Measurements from ENCODE around the gene IRF2BPL. TPM values are rescaled to one million over a fixed set of nuclear protein-coding genes. Genes with fewer than 3 reads are reported as not detected.
A peak's percentile ranks its signal among the peaks of the same experiment; 100 is the strongest.

IRF2BPL gene
- 22.0 TPM for polyA plus RNA-seq (2012; ENCODE audit: low read depth, missing spikeins)

DNA sequence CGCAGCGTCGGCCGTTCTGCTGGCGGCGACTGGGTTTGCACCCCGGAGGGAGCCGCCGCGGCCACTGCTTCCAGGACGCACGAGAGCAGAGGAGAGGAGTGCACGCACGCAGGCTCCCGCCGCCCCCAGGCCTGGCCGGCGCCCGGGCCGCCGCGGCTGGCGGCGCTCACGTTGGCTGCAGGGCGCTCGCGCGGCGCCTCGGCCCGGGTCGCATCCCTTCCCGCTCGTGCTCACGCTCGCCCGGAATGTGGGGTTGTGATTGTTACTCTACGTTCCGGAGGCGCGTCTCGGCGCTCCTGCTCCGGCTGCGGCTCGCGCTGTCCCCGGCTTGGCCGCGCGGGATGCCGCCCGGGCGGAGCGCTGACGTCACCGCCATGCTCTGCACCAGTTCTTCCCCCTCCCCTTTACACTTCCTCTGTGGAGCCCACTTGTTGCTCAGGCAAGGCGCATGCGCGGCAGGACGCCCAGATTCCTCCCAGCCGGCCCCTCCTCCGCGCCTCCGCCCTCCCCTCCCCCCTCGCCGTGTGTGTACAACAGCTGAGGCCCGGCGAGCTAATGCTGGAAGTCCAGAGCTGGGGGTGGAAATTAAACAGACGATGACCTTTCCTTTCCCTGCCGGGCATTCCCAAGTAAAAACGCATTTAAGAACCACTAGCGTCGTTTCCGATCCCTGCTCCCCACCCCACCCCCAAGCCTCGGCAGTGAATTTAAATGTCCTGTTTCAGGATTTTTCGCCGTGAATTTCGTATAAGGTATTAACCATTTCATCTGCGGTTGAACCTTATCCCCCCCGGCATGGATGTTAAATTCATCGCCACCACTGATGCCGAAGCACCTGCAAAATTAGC, at the start of gene IRF2BPL:
Gene IRF2BPL (minus strand): TSS at position 325 of the 848 bp plus-strand sequence. CDS start 916 bp downstream, outside the sequence.
- peak; percentile 91 for DNase-seq (ENCODE audit: insufficient read length, low spot score)
- TF ChIP-seq POLR2AphosphoS5 (IDR thresholded peaks at IDR 0.05; ENCODE audit: low read depth, low read length) = peak; percentile 85
- no peak for TF ChIP-seq POU2F2 (IDR thresholded peaks at IDR 0.05; ENCODE audit: low read depth, low read length)
- no peak for TF ChIP-seq PAX5 (IDR thresholded peaks at IDR 0.05; ENCODE audit: insufficient read depth, low read length, severe bottlenecking)
- TF ChIP-seq SPI1 (IDR thresholded peaks at IDR 0.05; ENCODE audit: low read depth, low read length) = peak; percentile 88
- TF ChIP-seq TAF1 (IDR thresholded peaks at IDR 0.05; ENCODE audit: low read depth, low read length) = peak; percentile 72; the same call in 1 of the 2 replicates
- TF ChIP-seq POLR2A (IDR thresholded peaks at IDR 0.05; ENCODE audit: low read depth, low read length) = peak; percentile 86; the same call in 1 of the 2 replicates
- FAIRE-seq = peak; percentile 99

DNA sequence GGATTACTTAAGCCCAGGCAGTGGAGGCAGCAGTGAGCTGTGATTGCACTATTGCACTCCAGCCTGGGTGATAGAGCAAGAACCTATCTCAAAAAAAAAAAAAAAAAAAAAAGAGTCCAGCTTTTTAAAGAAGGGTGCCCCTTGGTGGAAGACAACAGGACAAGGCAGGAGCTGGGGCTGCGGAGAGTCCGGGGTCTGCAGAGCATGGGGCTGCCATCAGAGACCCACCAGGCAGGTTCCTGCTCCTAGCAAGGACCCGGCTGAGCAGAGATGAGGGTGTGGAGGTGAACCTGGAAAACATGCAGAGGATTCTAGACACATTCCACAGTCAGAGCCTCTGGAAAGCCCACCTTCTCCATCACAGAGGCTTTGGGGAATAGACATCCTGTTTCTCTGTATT, 48.5 kb upstream of the IRF2BPL start:
- TF ChIP-seq TAF1 (IDR thresholded peaks at IDR 0.05; ENCODE audit: low read depth, low read length) (no peak), PAX5 (IDR thresholded peaks at IDR 0.05; ENCODE audit: insufficient read depth, low read length, severe bottlenecking) (no peak), SPI1 (IDR thresholded peaks at IDR 0.05; ENCODE audit: low read depth, low read length) (no peak), POLR2AphosphoS5 (IDR thresholded peaks at IDR 0.05; ENCODE audit: low read depth, low read length) (no peak), POU2F2 (IDR thresholded peaks at IDR 0.05; ENCODE audit: low read depth, low read length) (no peak), POLR2A (IDR thresholded peaks at IDR 0.05; ENCODE audit: low read depth, low read length) (no peak)
- DNase-seq (ENCODE audit: insufficient read length, low spot score) = no peak
- FAIRE-seq = no peak

DNA sequence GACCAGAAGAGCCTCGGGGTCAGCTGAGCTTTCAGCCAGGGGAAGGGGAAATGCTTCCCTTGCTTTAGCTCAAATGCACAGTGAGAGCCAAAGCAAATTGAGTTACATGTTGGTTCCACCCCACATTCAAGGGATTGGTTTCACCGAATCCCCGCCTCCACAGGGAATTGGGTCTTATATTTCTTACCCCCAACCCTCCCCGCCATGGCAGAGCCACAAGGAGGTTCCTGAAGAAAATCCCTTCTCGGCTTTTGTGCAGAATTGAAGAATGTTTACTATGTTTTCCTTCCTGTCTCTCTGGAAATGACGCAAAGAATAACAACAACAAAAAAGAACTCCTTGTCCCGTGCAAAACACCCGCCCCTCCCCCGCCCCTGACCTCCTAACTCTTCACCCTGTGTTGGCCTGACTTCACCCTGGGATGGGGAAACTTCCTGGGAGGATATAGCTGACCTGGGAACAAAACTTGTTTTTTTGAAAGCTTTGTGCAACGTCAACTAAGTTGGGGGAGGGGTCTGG, 47.7 kb upstream of the IRF2BPL start:
- no peak for DNase-seq (ENCODE audit: insufficient read length, low spot score)
- no peak for FAIRE-seq
- TF ChIP-seq POLR2A (IDR thresholded peaks at IDR 0.05; ENCODE audit: low read depth, low read length) (no peak), SPI1 (IDR thresholded peaks at IDR 0.05; ENCODE audit: low read depth, low read length) (no peak), TAF1 (IDR thresholded peaks at IDR 0.05; ENCODE audit: low read depth, low read length) (no peak), PAX5 (IDR thresholded peaks at IDR 0.05; ENCODE audit: insufficient read depth, low read length, severe bottlenecking) (no peak), POLR2AphosphoS5 (IDR thresholded peaks at IDR 0.05; ENCODE audit: low read depth, low read length) (no peak), POU2F2 (IDR thresholded peaks at IDR 0.05; ENCODE audit: low read depth, low read length) (no peak)

DNA sequence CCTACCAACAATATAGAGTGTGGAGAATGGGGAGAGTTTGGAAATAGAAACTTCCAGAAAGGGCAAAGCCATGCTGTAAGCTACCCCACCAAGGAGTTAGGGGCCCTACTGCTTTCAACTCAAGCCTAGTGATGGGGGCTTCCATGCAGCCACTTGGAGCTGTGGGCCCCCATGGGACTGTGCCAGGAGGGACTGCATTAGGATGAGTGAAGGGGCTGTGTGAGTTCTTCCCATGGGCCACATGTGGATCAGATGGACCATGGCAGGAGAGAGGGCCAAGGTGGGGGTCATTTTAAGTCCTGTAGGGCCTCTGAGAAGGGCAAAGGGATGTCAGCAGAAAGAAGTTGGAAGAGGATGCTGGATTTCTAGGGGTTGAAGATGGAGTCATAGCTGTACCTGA, 46.5 kb upstream of the IRF2BPL start:
- FAIRE-seq (no peak), DNase-seq (ENCODE audit: insufficient read length, low spot score) (no peak)
- TF ChIP-seq PAX5 (IDR thresholded peaks at IDR 0.05; ENCODE audit: insufficient read depth, low read length, severe bottlenecking) = no peak
- TF ChIP-seq SPI1 (IDR thresholded peaks at IDR 0.05; ENCODE audit: low read depth, low read length) = no peak
- no peak for TF ChIP-seq TAF1 (IDR thresholded peaks at IDR 0.05; ENCODE audit: low read depth, low read length)
- TF ChIP-seq POLR2AphosphoS5 (IDR thresholded peaks at IDR 0.05; ENCODE audit: low read depth, low read length) = no peak
- no peak for TF ChIP-seq POLR2A (IDR thresholded peaks at IDR 0.05; ENCODE audit: low read depth, low read length)
- TF ChIP-seq POU2F2 (IDR thresholded peaks at IDR 0.05; ENCODE audit: low read depth, low read length) = no peak

DNA sequence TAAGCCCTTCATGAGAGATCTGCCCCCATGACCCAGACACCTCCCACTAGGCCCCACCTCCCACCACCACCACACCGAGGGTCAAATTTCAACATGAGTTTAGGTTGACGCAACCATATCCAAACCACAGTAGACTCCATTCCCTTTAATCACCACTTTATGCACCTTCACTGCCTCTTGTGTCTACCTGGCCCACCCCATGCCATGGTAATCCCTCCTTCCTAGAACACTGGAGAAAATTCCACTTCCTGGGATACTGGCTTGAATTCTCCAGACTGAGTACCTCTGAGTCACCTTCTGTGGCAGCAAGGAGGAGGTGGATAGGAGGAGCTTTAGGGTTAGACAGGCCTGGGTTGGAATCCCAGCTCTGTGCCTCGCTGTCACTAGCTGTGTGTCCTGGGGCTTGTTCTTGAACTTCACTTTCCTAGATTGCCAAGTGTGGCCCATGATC, 43.5 kb upstream of the IRF2BPL start:
- no peak for TF ChIP-seq POU2F2 (IDR thresholded peaks at IDR 0.05; ENCODE audit: low read depth, low read length)
- no peak for TF ChIP-seq TAF1 (IDR thresholded peaks at IDR 0.05; ENCODE audit: low read depth, low read length)
- TF ChIP-seq SPI1 (IDR thresholded peaks at IDR 0.05; ENCODE audit: low read depth, low read length) = no peak
- TF ChIP-seq POLR2AphosphoS5 (IDR thresholded peaks at IDR 0.05; ENCODE audit: low read depth, low read length) = no peak
- TF ChIP-seq PAX5 (IDR thresholded peaks at IDR 0.05; ENCODE audit: insufficient read depth, low read length, severe bottlenecking) = no peak
- no peak for TF ChIP-seq POLR2A (IDR thresholded peaks at IDR 0.05; ENCODE audit: low read depth, low read length)
- no peak for FAIRE-seq
- DNase-seq (ENCODE audit: insufficient read length, low spot score) = no peak

DNA sequence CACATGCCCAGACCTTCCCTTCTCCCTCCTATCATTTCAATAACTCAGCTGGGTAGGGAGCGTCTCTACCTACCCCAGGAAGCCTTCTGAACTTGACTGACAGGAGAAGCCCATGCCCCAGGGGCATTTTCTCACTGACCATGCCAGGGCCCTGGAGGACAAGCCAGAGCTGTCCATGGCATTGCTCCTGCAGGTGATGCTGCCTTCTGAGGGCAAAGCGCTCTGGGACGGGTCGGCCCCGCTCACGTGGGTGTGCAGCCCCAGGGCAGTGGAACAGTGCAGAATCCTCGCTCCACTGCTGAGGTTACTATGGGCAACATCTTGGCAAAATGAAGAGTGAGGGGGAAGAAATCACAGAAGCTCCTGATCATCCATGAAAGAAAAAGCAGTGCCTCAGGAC, 41.0 kb upstream of the IRF2BPL start:
- no peak for TF ChIP-seq POLR2AphosphoS5 (IDR thresholded peaks at IDR 0.05; ENCODE audit: low read depth, low read length)
- TF ChIP-seq TAF1 (IDR thresholded peaks at IDR 0.05; ENCODE audit: low read depth, low read length) = no peak
- TF ChIP-seq PAX5 (IDR thresholded peaks at IDR 0.05; ENCODE audit: insufficient read depth, low read length, severe bottlenecking) = no peak
- TF ChIP-seq SPI1 (IDR thresholded peaks at IDR 0.05; ENCODE audit: low read depth, low read length) = no peak
- no peak for TF ChIP-seq POU2F2 (IDR thresholded peaks at IDR 0.05; ENCODE audit: low read depth, low read length)
- TF ChIP-seq POLR2A (IDR thresholded peaks at IDR 0.05; ENCODE audit: low read depth, low read length) = no peak
- DNase-seq (ENCODE audit: insufficient read length, low spot score) (no peak), FAIRE-seq (no peak)

DNA sequence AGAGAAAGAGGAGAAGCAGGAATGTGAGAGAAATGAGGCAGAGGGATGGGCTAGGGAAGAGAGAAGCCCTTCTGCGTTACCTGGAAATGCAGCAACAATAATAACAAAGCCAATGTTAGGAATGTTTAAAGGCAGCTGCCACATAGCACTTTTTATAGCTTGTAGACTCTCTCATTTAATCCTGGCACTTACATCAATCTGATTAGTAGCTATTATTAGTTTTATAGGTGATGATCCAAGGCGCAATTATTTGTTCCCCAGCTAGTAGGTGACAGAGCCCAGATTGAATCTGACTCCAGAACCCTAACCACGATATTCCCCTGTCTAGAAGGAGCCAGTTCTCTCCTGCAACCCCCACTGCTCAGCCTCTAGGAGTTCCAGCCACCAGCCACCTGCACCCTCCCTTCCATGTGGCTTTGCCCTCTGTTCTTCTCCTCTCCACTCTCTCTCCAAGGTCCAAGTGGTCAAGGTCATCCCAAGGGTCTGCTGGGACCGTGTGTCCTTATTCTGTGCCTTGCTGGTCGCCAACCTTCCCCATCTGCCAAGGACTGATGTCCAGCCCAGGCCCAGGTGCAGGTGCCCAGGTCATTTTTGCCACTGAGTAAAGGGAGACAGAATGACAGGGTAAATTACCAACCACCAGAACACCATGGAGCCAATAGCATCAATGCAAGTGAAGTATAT, 40.2 kb upstream of the IRF2BPL start:
- TF ChIP-seq POLR2A (IDR thresholded peaks at IDR 0.05; ENCODE audit: low read depth, low read length) = no peak
- no peak for TF ChIP-seq POLR2AphosphoS5 (IDR thresholded peaks at IDR 0.05; ENCODE audit: low read depth, low read length)
- no peak for TF ChIP-seq SPI1 (IDR thresholded peaks at IDR 0.05; ENCODE audit: low read depth, low read length)
- TF ChIP-seq POU2F2 (IDR thresholded peaks at IDR 0.05; ENCODE audit: low read depth, low read length) = no peak
- no peak for TF ChIP-seq PAX5 (IDR thresholded peaks at IDR 0.05; ENCODE audit: insufficient read depth, low read length, severe bottlenecking)
- TF ChIP-seq TAF1 (IDR thresholded peaks at IDR 0.05; ENCODE audit: low read depth, low read length) = no peak

DNA sequence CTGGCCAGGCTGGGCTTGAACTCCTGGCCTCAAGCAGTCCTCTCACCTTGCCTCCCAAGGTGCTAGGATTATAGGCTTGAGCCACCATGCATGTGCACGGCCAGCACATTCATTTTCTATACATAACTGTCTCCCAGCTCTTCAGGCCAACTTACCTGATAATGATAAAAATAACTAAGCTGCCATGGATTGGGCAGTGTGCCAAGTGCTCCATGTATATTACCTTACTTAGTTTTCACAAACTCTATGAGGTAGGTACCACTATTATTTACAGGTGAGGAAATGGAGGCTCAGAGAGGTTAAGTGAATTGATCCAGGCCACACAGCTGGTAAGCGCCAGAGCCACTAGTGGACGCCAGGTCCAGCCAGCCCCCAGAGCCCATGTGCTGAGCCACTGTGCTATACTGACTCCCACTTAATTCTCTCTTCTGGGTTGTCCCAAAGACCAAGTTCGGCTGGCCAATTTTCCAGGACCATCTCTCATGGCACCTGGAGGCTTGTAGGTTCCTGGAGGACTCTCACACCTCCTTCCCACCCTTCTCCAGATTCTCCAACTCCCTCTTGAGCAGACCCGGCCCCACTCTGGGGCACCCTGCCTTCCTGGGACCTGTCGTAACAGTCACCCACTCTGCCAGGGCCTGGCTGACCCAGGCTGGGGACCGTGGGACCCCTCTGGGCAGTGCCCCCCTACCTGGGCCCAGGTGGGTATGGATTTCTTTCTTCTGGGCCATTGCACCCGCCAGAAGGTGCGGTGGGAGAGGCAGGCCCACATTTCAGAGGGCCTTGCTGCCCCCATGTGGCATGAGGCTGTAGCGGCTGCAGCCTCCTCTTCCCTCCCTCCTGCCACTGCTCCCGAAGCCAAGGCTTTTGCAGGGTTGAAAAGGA, 39.4 kb upstream of the IRF2BPL start:
- DNase-seq (ENCODE audit: insufficient read length, low spot score) (no peak), FAIRE-seq (peak; percentile 84)
- no peak for TF ChIP-seq PAX5 (IDR thresholded peaks at IDR 0.05; ENCODE audit: insufficient read depth, low read length, severe bottlenecking)
- no peak for TF ChIP-seq POU2F2 (IDR thresholded peaks at IDR 0.05; ENCODE audit: low read depth, low read length)
- TF ChIP-seq POLR2A (IDR thresholded peaks at IDR 0.05; ENCODE audit: low read depth, low read length) = no peak
- no peak for TF ChIP-seq POLR2AphosphoS5 (IDR thresholded peaks at IDR 0.05; ENCODE audit: low read depth, low read length)
- no peak for TF ChIP-seq TAF1 (IDR thresholded peaks at IDR 0.05; ENCODE audit: low read depth, low read length)
- TF ChIP-seq SPI1 (IDR thresholded peaks at IDR 0.05; ENCODE audit: low read depth, low read length) = no peak

More for the DNA sequence above, 40.2 kb upstream of the IRF2BPL start:
- no peak for DNase-seq (ENCODE audit: insufficient read length, low spot score)
- FAIRE-seq = no peak
